Measurements from ENCODE around the gene USP36.

DNA sequence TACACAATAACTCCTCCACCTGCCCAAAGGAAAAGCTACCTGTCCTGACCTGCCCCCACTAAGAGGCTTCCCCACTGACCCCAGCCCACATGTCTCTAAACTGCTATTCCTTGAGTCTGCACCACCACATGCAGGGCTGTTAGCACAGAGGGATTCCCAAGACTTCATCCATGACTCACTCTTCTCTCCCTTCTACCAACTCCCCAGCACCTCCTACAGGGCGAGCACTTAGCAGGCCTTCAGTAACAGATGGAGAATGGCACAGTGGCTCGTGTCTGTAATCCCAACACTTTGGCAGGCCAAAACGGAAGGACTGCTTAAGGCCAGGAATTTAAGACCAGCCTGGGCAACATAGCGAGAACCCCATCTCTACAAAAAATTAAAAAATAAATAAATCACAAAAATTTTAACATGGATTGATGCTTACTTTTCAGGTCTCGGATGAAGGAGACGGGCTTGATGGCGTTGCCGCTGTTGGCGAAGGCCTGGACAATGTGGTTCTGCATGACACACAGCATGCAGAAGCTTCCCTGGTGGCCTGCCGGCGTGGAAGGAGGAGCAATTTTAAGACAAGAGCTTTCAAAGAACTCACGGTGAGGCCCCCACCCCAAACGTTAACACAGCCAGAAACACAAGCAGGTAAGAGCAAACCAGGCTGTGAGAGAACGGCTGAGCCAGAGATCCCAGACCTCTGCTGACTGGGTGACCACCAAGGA, 12.0 kb downstream of the USP36 start:
- TF ChIP-seq POLR2AphosphoS5 (IDR thresholded peaks at IDR 0.05) (no peak), POLR2A (IDR thresholded peaks at IDR 0.05) (no peak), EP300 (IDR thresholded peaks at IDR 0.05; ENCODE audit: low read depth) (no peak)
- TF ChIP-seq, protein P1, sequence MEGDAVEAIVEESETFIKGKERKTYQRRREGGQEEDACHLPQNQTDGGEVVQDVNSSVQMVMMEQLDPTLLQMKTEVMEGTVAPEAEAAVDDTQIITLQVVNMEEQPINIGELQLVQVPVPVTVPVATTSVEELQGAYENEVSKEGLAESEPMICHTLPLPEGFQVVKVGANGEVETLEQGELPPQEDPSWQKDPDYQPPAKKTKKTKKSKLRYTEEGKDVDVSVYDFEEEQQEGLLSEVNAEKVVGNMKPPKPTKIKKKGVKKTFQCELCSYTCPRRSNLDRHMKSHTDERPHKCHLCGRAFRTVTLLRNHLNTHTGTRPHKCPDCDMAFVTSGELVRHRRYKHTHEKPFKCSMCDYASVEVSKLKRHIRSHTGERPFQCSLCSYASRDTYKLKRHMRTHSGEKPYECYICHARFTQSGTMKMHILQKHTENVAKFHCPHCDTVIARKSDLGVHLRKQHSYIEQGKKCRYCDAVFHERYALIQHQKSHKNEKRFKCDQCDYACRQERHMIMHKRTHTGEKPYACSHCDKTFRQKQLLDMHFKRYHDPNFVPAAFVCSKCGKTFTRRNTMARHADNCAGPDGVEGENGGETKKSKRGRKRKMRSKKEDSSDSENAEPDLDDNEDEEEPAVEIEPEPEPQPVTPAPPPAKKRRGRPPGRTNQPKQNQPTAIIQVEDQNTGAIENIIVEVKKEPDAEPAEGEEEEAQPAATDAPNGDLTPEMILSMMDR (IDR thresholded peaks at IDR 0.05) = no peak
